HepG2 (cell line): ENCODE results near the gene FUT1. TPM values are rescaled to one million over a fixed set of nuclear protein-coding genes. Genes with fewer than 3 reads are reported as not detected.

Experiments
- CAMTA2 ChIP-seq: sonication (generic); formaldehyde crosslinking; IDR thresholded peaks from 2 replicates; pipeline ENCODE4 v1.4.0; 2020; ENCODE audit warnings: mild to moderate bottlenecking, missing genetic modification reagents, borderline replicate concordance
- CCDC6 ChIP-seq: sonication (generic); formaldehyde crosslinking; IDR thresholded peaks from 2 replicates; pipeline ENCODE4 v1.8.1; 2022; ENCODE audit warnings: mild to moderate bottlenecking, missing genetic modification reagents, moderate library complexity
- DDIT3 ChIP-seq: sonication (generic); formaldehyde crosslinking; IDR thresholded peaks from 2 replicates; pipeline ENCODE4 v1.4.0; 2020; ENCODE audit warnings: mild to moderate bottlenecking, missing genetic modification reagents
- JDP2 ChIP-seq: sonication (generic); formaldehyde crosslinking; IDR thresholded peaks from 2 replicates; pipeline ENCODE4 v1.8.1; 2022; ENCODE audit warnings: missing genetic modification reagents, borderline replicate concordance
- JUN ChIP-seq: sonication (generic); formaldehyde crosslinking; IDR thresholded peaks from 2 replicates; pipeline ENCODE4 v1.4.0; 2020; ENCODE audit warnings: mild to moderate bottlenecking, missing genetic modification reagents
- JUNB ChIP-seq: sonication (generic); formaldehyde crosslinking; IDR thresholded peaks from 2 replicates; pipeline ENCODE4 v1.8.0; 2022; ENCODE audit warnings: missing genetic modification reagents, mild to moderate bottlenecking, borderline replicate concordance
- MTF1 ChIP-seq: sonication (generic); formaldehyde crosslinking; IDR thresholded peaks from 2 replicates; pipeline ENCODE4 v1.5.0; 2020; ENCODE audit warnings: missing genetic modification reagents
- MYNN ChIP-seq: sonication (generic); formaldehyde crosslinking; IDR thresholded peaks from 2 replicates; pipeline ENCODE4 v1.4.0; 2020; ENCODE audit warnings: mild to moderate bottlenecking, low read depth, missing genetic modification reagents
- NFE2L1 ChIP-seq: sonication (generic); formaldehyde crosslinking; IDR thresholded peaks from 2 replicates; pipeline ENCODE4 v1.4.0; 2020; ENCODE audit warnings: missing genetic modification reagents, mild to moderate bottlenecking, borderline replicate concordance
- PCBP1 ChIP-seq: fragments of 200-400 bp; formaldehyde crosslinking; IDR thresholded peaks from 2 replicates; pipeline ENCODE4 v1.6.1; 2017; ENCODE audit warnings: mild to moderate bottlenecking, low read depth, low read length, borderline replicate concordance
- RFX3 ChIP-seq: IDR thresholded peaks from 2 replicates; pipeline ENCODE4 v1.6.1; 2016; ENCODE audit warnings: missing biosample characterization, missing genetic modification reagents
- SIN3B ChIP-seq: fragments of 150-350 bp; IDR thresholded peaks from 2 replicates; pipeline ENCODE4 v1.6.1; 2014; ENCODE audit warnings: low read length
- SMYD3 ChIP-seq: sonication (generic); formaldehyde crosslinking; IDR thresholded peaks from 2 replicates; pipeline ENCODE4 v1.8.1; 2023; ENCODE audit warnings: mild to moderate bottlenecking, missing genetic modification reagents
- TEF ChIP-seq: sonication (generic); formaldehyde crosslinking; IDR thresholded peaks from 2 replicates; pipeline ENCODE4 v1.5.0; 2020; ENCODE audit warnings: missing genetic modification reagents
- THRA ChIP-seq: sonication (generic); formaldehyde crosslinking; IDR thresholded peaks from 2 replicates; pipeline ENCODE4 v1.4.0; 2020; ENCODE audit warnings: missing genetic modification reagents, borderline replicate concordance
- ZBTB8A ChIP-seq: sonication (generic); formaldehyde crosslinking; IDR thresholded peaks from 2 replicates; pipeline ENCODE4 v1.4.0; 2020; ENCODE audit warnings: mild to moderate bottlenecking, low read depth, missing genetic modification reagents, borderline replicate concordance
- ZMAT3 ChIP-seq: sonication (generic); formaldehyde crosslinking; conservative IDR thresholded peaks from 2 replicates; pipeline ENCODE4 v1.7.0; 2021; ENCODE audit warnings: missing genetic modification reagents
- ZNF280D ChIP-seq: sonication (generic); formaldehyde crosslinking; IDR thresholded peaks from 2 replicates; pipeline ENCODE4 v1.5.1; 2020; ENCODE audit warnings: mild to moderate bottlenecking, missing genetic modification reagents
- ZNF296 ChIP-seq: sonication (generic); formaldehyde crosslinking; conservative IDR thresholded peaks from 2 replicates; pipeline ENCODE4 v1.5.0; 2020; ENCODE audit warnings: mild to moderate bottlenecking, missing genetic modification reagents
- ZNF383 ChIP-seq: sonication (generic); formaldehyde crosslinking; IDR thresholded peaks from 2 replicates; pipeline ENCODE4 v1.4.0; 2020; ENCODE audit warnings: missing genetic modification reagents, mild to moderate bottlenecking, borderline replicate concordance
- ZNF451 ChIP-seq: sonication (generic); formaldehyde crosslinking; IDR thresholded peaks from 2 replicates; pipeline ENCODE4 v1.5.0; 2020; ENCODE audit warnings: mild to moderate bottlenecking, missing genetic modification reagents
- ZNF570 ChIP-seq: sonication (generic); formaldehyde crosslinking; IDR thresholded peaks from 2 replicates; pipeline ENCODE4 v1.4.0; 2020; ENCODE audit warnings: mild to moderate bottlenecking, missing genetic modification reagents, borderline replicate concordance
- ZNF629 ChIP-seq: sonication (generic); formaldehyde crosslinking; conservative IDR thresholded peaks from 2 replicates; pipeline ENCODE4 v1.5.0; 2020; ENCODE audit warnings: missing genetic modification reagents
- ZNF790 ChIP-seq: sonication (generic); formaldehyde crosslinking; IDR thresholded peaks from 2 replicates; pipeline ENCODE4 v1.8.0; 2022; ENCODE audit warnings: missing genetic modification reagents, mild to moderate bottlenecking, borderline replicate concordance
- polyA plus RNA-seq, 8 experiments: library from polyadenylated mRNA; depleted of rRNA in 3 of 8; stranded (reverse) in 7 of 8; unstranded in 1 of 8; fragments of >200 nt; fragmentation: Illumina TruSeq in 4 of 8; extraction: Trizol in 4 of 8; gene quantifications; 2 replicates each; pipeline versions ENCODE4 v1.2.1 to v1.2.3, GENCODE V29; 2011 to 2016; ENCODE audit warnings: low read depth in 4 of 8, missing spikeins in 1 of 8, mixed read lengths in 1 of 8; ENCODE audit not compliant: insufficient read depth in 1 of 8
- total RNA-seq, 5 experiments: library from RNA; depleted of rRNA; stranded (reverse); fragments of >200 nt; fragmentation: Illumina TruSeq; extraction: Trizol; gene quantifications; 2 replicates each; pipeline ENCODE4 v1.2.3, GENCODE V29; 2016; ENCODE audit warnings: low read depth in 1 of 5

FUT1 gene
- total and polyA plus RNA-seq, 2 of the 13 experiments (the other 11 are each of a cell fraction or from before 2014, with no cell fraction given): 0.07 to 1.1 TPM

- TF ChIP-seq TEF (CRISPR knock-in tag): no peak
- TF ChIP-seq MYNN (CRISPR knock-in tag): no peak
- no peak for TF ChIP-seq ZMAT3 (CRISPR knock-in tag)
- no peak for TF ChIP-seq ZBTB8A
- TF ChIP-seq SIN3B: no peak
- TF ChIP-seq NFE2L1 (CRISPR knock-in tag): no peak
- TF ChIP-seq ZNF570: peak; percentile 51; the same call in 1 of the 2 replicates
- TF ChIP-seq ZNF383 (CRISPR knock-in tag): no peak
- TF ChIP-seq PCBP1: no peak
- no peak for TF ChIP-seq CAMTA2 (CRISPR knock-in tag)
- TF ChIP-seq JUN (CRISPR knock-in tag): peak; percentile 69; the same call in 1 of the 2 replicates
- no peak for TF ChIP-seq ZNF296
- TF ChIP-seq ZNF451 (CRISPR knock-in tag): 0 out of 2 replicates have a peak, but pooled peaks have one; percentile 60
- no peak for TF ChIP-seq ZNF790 (CRISPR knock-in tag)
- TF ChIP-seq DDIT3 (CRISPR knock-in tag): no peak
- no peak for TF ChIP-seq SMYD3 (CRISPR knock-in tag)
- TF ChIP-seq ZNF629 (CRISPR knock-in tag): no peak
- TF ChIP-seq MTF1 (CRISPR knock-in tag): no peak
- peak; percentile 69; the same call in 1 of the 2 replicates for TF ChIP-seq JDP2 (CRISPR knock-in tag)
- no peak for TF ChIP-seq THRA (CRISPR knock-in tag)
- TF ChIP-seq JUNB (CRISPR knock-in tag): no peak
- TF ChIP-seq ZNF280D: no peak
- no peak for TF ChIP-seq RFX3
- peak; percentile 86 for TF ChIP-seq CCDC6 (CRISPR knock-in tag)
Observed at GRCh38 chr19:48738557-48739403, 13.7 kb downstream of the FUT1 start (continued).
